DOHH2 (cell line): ENCODE results near the gene RABGEF1.

Experiments used
- H3F3A ChIP-seq: fragments of 200-600 bp; sonication (generic), shearing (Covaris generic); 2 replicates; pipeline ENCODE4 v1.6.0; 2016; ENCODE audit warnings: antibody characterized with exemption, mild to moderate bottlenecking; ENCODE audit not compliant: control insufficient read depth, insufficient read depth
- H3K27ac ChIP-seq: fragments of 200-600 bp; sonication (generic); 2 replicates; pipeline ENCODE4 v1.5.1; 2014; ENCODE audit warnings: low read depth, mild to moderate bottlenecking, low read length, moderate library complexity
- H3K27me3 ChIP-seq: fragments of 200-600 bp; sonication (generic); 2 replicates; pipeline ENCODE4 v1.6.1; 2014; ENCODE audit warnings: mild to moderate bottlenecking, low read length, mixed read lengths; ENCODE audit not compliant: control insufficient read depth
- H3K36me3 ChIP-seq: fragments of 200-600 bp; sonication (generic); 2 replicates; pipeline ENCODE4 v1.6.1; 2014; ENCODE audit warnings: mild to moderate bottlenecking, low read length, moderate library complexity, mixed read lengths; ENCODE audit not compliant: control insufficient read depth
- H3K4me1 ChIP-seq: fragments of 200-600 bp; sonication (generic); 2 replicates; pipeline ENCODE4 v1.6.1; 2014; ENCODE audit warnings: mild to moderate bottlenecking, low read length, mixed read lengths; ENCODE audit not compliant: control insufficient read depth
- H3K4me2 ChIP-seq: fragments of 200-600 bp; sonication (generic); 2 replicates; pipeline ENCODE4 v1.6.0; 2014; ENCODE audit warnings: mild to moderate bottlenecking, low read length, moderate library complexity
- H3K4me3 ChIP-seq: fragments of 200-600 bp; sonication (generic); 2 replicates; pipeline ENCODE4 v1.5.1; 2014; ENCODE audit warnings: mild to moderate bottlenecking, low read length, mixed read lengths
- H3K79me2 ChIP-seq: fragments of 200-600 bp; sonication (generic); 2 replicates; pipeline ENCODE4 v1.6.1; 2014; ENCODE audit warnings: mild to moderate bottlenecking, low read length, mixed read lengths; ENCODE audit not compliant: control insufficient read depth
- H3K9me2 ChIP-seq: fragments of 200-600 bp; sonication (generic); replicated peaks from 2 replicates; pipeline ENCODE4 v1.6.1; 2014; ENCODE audit warnings: mild to moderate bottlenecking, low read length, mixed read lengths; ENCODE audit not compliant: control insufficient read depth
- H3K9me3 ChIP-seq: fragments of 200-600 bp; sonication (generic); 2 replicates; pipeline ENCODE4 v1.6.1; 2014; ENCODE audit warnings: antibody characterized with exemption, low read length, mixed read lengths; ENCODE audit not compliant: control insufficient read depth, insufficient read depth
- H4K20me1 ChIP-seq: fragments of 200-600 bp; sonication (generic); 2 replicates; pipeline ENCODE4 v1.6.0; 2014; ENCODE audit warnings: low read depth, mild to moderate bottlenecking, antibody characterized with exemption, low read length, moderate library complexity; ENCODE audit not compliant: control insufficient read depth, insufficient read depth
- EZH2phosphoT487 ChIP-seq: fragments of 200-600 bp; sonication (generic); IDR thresholded peaks from 2 replicates; pipeline ENCODE4 v1.6.1; 2017; ENCODE audit warnings: borderline replicate concordance, mild to moderate bottlenecking, antibody characterized with exemption, low read length, moderate library complexity, mixed read lengths
- TF ChIP-seq, protein P1 (sequence below): fragments of 200-600 bp; sonication (generic); IDR thresholded peaks from one replicate; pipeline ENCODE4 v1.5.1; 2014; ENCODE audit warnings: antibody characterized with exemption, mild to moderate bottlenecking, low read depth, low read length; ENCODE audit not compliant: poor library complexity, severe bottlenecking

RABGEF1 gene

DNA sequence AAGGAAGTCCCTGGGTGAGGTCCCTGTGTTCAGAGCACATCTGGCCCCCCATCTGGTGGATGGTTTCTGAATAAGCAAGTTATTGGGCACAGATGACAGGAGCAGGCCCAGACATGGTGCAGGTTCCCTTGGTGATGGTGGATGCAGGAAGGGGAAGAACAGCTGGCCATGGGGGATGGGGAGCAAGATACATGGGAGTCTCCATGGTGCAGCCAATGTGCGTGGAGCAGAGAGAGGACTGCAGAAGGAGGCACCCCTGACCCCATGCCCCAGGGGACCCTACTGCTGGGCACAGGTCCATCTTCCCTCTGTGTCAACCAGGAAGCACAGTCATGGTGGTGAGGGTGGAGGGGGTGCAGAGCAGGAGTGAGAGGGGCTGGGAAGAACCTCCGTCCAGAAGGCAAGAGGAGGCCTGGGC, 43.8 kb upstream of the RABGEF1 start:
- TF ChIP-seq, protein P1, sequence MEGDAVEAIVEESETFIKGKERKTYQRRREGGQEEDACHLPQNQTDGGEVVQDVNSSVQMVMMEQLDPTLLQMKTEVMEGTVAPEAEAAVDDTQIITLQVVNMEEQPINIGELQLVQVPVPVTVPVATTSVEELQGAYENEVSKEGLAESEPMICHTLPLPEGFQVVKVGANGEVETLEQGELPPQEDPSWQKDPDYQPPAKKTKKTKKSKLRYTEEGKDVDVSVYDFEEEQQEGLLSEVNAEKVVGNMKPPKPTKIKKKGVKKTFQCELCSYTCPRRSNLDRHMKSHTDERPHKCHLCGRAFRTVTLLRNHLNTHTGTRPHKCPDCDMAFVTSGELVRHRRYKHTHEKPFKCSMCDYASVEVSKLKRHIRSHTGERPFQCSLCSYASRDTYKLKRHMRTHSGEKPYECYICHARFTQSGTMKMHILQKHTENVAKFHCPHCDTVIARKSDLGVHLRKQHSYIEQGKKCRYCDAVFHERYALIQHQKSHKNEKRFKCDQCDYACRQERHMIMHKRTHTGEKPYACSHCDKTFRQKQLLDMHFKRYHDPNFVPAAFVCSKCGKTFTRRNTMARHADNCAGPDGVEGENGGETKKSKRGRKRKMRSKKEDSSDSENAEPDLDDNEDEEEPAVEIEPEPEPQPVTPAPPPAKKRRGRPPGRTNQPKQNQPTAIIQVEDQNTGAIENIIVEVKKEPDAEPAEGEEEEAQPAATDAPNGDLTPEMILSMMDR, result no peak
- no peak for TF ChIP-seq EZH2phosphoT487
- no peaks in the 10 kb centered on the region for H3F3A ChIP-seq
- H3K27me3 ChIP-seq, result no peaks in the 10 kb centered on the region
- H3K36me3 ChIP-seq, result no peaks in the 10 kb centered on the region
- no peak overlapping the region for H3K27ac ChIP-seq
- H3K9me3 ChIP-seq, result no peaks in the 10 kb centered on the region
- no peaks in the 10 kb centered on the region for H3K79me2 ChIP-seq
- H4K20me1 ChIP-seq, result no peaks in the 10 kb centered on the region
- no peak overlapping the region for H3K4me2 ChIP-seq
- no peaks in the 10 kb centered on the region for H3K9me2 ChIP-seq
- no peak overlapping the region for H3K4me3 ChIP-seq
- no peaks in the 10 kb centered on the region for H3K4me1 ChIP-seq

GRCh38 chr7:66697449-66698438, 42.8 kb upstream of the RABGEF1 start:
- Histone ChIP-seq H3K9me3 (no peaks in the 10 kb centered on the region), H3K9me2 (no peaks in the 10 kb centered on the region), H3K4me3 (no peak overlapping the region), H3K27ac (no peak overlapping the region), H3K4me2 (no peak overlapping the region), H3K27me3 (no peaks in the 10 kb centered on the region), H3K4me1 (no peaks in the 10 kb centered on the region), H3K36me3 (no peaks in the 10 kb centered on the region), H3F3A (no peaks in the 10 kb centered on the region), H3K79me2 (no peaks in the 10 kb centered on the region), H4K20me1 (no peaks in the 10 kb centered on the region)
- TF ChIP-seq EZH2phosphoT487, result no peak
- TF ChIP-seq, protein P1, result no peak

DNA sequence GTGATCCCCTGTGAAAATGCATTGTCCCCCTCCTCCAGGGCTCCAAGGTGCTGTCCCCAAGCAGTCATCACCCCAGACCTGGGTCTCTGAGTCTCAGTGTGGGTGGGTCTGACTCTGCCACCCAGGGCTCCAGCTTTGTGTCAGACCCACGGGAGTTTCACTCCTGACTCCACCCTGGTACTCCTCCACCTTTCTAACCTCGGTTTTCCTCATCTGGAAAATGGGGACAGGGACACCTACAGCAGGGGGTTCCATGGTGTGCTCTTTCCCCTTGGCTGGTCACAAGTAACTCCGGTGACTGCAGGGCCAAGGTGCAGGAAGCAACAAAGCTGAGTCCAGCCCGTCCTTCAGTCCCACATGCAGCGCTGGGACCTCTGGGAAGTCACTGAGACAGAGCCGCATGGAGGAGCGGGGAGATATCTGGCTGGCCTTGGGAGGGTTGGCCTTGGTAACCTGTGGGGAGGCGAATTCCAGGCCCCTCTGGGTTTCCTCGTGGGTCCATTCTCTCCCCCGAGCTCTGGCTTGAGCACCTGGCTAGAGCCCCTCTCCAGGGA, 41.8 kb upstream of the RABGEF1 start:
- H4K20me1 ChIP-seq, result no peaks in the 10 kb centered on the region
- no peak overlapping the region for H3K27ac ChIP-seq
- H3K4me3 ChIP-seq, result no peak overlapping the region
- no peak for TF ChIP-seq EZH2phosphoT487
- H3K9me3 ChIP-seq, result no peaks in the 10 kb centered on the region
- no peaks in the 10 kb centered on the region for H3F3A ChIP-seq
- H3K36me3 ChIP-seq, result no peaks in the 10 kb centered on the region
- H3K4me1 ChIP-seq, result no peaks in the 10 kb centered on the region
- H3K9me2 ChIP-seq, result no peaks in the 10 kb centered on the region
- no peaks in the 10 kb centered on the region for H3K79me2 ChIP-seq
- no peak overlapping the region for H3K4me2 ChIP-seq
- no peaks in the 10 kb centered on the region for H3K27me3 ChIP-seq

DNA sequence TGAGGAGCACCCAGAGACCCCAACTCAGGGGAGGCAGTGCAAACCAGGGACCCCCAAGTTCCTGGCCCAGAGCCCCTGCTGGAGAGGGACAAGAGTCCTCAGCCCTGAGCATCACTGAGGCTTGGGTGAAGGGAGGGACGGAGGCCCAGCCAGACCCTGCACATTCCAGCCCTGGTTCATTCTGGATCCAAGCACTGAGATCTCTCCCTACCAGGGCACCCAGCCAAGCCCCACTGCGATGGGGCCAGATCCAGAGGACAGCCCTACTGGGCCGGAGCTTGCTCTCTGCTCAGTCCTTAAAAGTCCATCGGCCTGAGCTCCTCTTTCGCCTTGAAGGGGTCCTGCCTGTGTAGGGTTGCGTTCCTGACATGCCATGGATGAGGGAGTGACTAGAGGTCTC, 40.5 kb upstream of the RABGEF1 start:
- Histone ChIP-seq H3K9me2 (no peaks in the 10 kb centered on the region), H3K36me3 (no peaks in the 10 kb centered on the region), H3K79me2 (no peaks in the 10 kb centered on the region), H3K9me3 (no peaks in the 10 kb centered on the region), H3K27me3 (no peaks in the 10 kb centered on the region), H3K4me3 (no peak overlapping the region), H3K27ac (no peak overlapping the region), H3K4me1 (peaks cover 3% of the 10 kb centered on the region), H3F3A (peaks cover 5% of the 10 kb centered on the region), H3K4me2 (no peak overlapping the region), H4K20me1 (no peaks in the 10 kb centered on the region)
- TF ChIP-seq, protein P1, result no peak
- TF ChIP-seq EZH2phosphoT487, result no peak
